Middle frontal gyrus (tissue), 1 donor: ENCODE results near the gene MMP17.

Experiments used
- DNase-seq: peaks from one replicate; pipeline ENCODE4 v3.0.0-alpha.2; 2015; ENCODE audit warnings: low spot score; ENCODE audit errors: extremely low spot score

Gene MMP17

DNA sequence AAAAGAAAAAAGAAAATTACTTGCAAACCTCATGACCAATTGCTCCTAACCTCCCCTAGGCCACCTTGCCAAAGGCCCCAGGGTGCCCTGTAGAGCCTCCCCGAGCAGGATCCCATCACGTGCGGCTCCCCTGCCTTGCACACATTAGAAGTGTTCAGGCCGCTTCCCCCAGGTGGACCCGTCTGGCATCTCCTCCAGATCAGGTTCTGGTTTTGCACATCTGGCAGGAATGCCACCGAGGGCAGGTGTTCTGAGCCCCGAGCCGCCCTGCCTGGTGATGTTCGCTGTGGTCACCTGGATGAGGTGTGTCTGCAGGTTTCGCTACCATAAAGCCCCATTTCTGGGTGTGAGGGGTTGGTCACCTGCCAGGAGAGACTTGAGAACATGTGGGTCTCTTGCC, 19.3 kb downstream of the MMP17 start:
- DNase-seq, result no peak

DNA sequence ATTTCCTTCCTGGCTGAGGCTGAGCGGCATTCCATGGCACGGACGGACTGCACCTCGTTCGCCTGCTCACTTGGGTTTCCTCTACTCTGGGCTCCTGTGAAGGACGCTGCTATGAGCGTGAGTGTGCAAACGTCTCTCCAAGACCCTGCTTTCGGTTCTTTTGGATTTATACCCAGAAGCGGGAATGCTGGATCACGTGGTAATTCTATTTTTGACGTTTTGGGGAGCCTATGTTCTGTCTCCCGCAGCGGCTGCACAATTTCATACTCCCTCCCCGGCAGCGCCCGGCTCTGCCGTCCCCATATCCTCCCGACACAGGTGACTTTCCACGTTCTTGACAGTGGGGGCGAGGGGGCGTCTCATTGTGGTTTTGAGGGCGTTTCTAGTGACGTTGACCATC, 20.6 kb downstream of the MMP17 start:
- DNase-seq, result no peak

DNA sequence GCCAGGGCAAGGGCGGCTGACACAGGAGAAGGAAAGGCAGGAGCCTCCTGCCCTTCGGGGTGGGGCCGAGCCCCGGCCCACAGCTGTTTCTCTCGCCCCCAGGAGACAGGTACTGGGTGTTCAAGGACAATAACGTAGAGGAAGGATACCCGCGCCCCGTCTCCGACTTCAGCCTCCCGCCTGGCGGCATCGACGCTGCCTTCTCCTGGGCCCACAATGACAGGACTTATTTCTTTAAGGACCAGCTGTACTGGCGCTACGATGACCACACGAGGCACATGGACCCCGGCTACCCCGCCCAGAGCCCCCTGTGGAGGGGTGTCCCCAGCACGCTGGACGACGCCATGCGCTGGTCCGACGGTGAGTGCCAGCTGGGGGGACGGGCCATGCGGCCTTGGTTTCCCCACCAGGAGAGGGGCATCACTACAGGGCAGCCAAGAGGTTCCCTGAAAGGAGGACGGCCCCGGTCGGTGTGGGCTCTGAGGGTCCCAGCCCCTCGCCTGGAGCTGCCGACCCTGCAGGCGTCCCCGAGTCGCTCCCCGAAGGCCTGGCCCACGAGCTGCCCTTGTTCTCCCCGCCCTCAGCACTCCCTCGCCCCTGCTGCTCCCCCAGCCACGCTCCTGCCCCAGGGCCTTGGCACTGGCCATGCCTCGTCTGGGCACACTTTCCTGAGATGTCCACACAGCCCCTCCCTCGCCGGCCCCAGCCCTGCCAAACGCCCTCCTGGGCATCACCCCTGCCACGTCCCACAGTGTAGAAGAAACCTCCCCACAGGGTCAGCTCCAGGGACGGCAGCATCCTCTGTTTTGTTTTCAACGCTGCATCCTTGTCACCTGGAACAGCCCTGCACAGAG, 21.7 kb downstream of the MMP17 start:
- no peak for DNase-seq

GRCh38 chr12:131850856-131851559, 22.8 kb downstream of the MMP17 start:
- DNase-seq, result no peak

DNA sequence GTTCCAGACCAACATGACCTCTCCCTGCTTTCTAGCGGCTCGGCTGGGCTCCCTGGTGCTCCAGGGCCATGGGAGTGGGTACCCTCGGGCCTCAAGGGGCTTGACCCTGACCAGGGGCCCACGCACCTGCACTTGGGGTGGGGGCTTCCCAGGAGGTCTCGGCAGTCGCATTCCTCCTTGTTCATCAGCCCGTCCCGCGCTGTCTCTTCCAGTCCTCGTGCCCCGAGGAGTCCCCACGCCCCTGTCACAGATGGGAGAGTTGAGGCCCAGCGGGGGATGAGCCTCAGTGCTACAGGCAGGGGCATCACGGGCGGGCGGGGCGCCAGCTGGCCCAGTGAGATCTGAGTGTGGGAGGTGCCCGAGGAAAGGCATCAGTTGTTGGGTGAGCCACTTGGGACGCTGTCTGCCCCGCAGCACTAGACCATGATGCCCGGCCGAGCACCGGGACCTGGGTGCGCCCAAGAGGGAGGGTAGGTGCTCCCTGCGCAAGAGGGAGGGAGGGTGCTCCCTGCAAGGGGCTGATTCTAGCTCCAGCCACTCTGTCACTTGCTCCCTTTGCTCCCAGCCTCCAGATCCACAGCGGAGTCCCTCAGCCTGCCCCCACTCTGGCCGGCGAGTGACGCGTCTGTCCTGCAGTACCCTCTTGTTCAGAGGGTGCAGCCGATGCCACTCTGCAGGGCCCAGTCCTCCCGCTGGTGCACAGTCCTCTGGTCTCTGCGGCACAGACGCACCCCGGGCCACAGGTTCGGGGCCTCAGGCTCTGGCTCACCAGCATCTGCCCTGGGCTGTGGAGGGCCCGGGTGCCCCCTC, 23.8 kb downstream of the MMP17 start:
- no peak for DNase-seq

GRCh38 chr12:131852551-131853299, 24.5 kb downstream of the MMP17 start:
- no peak for DNase-seq

- no peak for DNase-seq
Observed at GRCh38 chr12:131853832-131854797, 25.9 kb downstream of the MMP17 start.

- no peak for DNase-seq
Observed at GRCh38 chr12:131854861-131855476, 26.8 kb downstream of the MMP17 start.

DNA sequence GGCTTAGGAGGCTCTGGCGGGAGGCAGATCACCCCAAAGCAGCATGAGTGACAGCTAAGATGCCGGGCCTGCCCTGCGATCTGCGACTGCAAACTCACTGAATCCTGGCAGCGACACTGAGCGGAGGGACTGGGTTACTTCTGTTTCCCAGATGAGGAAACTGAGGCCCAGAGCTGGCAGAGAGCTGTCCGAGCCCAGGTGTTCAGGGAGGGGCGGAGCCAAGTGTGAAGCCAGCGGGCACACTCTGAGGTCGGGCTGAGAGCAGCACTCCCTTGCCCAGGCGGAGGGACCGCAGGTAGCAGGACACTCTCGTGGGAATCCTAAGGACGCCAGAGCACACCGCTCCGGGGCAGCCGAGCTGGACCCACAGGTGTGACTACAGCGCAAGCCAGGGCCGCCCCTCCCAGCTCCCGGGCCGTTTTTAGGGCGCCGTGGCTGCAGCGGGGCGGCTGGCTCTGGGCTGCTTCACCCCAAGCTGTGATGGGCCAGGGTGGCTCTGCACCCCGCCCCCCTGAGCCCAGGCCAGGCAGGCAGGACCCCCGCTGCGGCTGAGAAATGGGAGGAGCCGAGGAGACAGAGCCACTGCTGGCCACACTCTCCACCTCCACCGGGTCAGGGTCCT, 27.4 kb downstream of the MMP17 start:
- no peak for DNase-seq

DNA sequence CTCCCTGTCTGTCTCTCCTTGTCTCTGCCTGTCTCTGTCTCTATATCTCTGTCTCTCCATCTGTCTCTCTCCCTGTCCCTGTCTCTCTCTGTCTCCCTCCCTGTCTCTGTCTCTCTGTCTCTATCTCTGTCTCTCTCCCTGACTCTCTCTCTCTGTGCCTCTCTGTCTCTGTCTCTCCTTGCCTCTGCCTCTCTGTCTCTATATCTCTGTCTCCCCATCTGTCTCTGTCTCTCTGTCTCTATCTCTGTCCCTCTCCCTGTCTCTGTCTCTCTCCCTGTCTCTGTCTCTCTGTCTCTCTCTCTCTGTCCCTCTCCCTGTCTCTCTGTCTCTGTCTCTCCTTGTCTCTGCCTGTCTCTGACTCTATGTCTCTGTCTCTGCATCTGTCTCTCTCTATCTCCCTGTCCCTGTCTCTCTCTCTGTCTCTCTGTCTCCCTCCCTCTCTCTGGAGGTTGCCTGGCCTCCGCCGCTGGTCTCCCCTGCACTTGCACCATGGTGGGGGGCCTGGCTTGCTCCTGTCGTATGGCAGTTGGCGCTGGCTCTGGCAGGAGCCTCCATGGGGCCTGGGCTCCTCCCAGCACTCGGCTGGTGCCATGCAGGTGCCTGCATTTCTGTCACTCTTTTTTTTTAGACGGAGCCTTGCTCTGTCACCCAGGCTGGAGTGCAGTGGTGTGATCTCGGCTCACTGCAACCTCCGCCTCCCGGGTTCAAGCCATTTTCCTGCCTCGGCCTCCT, 28.3 kb downstream of the MMP17 start:
- no peak for DNase-seq

DNA sequence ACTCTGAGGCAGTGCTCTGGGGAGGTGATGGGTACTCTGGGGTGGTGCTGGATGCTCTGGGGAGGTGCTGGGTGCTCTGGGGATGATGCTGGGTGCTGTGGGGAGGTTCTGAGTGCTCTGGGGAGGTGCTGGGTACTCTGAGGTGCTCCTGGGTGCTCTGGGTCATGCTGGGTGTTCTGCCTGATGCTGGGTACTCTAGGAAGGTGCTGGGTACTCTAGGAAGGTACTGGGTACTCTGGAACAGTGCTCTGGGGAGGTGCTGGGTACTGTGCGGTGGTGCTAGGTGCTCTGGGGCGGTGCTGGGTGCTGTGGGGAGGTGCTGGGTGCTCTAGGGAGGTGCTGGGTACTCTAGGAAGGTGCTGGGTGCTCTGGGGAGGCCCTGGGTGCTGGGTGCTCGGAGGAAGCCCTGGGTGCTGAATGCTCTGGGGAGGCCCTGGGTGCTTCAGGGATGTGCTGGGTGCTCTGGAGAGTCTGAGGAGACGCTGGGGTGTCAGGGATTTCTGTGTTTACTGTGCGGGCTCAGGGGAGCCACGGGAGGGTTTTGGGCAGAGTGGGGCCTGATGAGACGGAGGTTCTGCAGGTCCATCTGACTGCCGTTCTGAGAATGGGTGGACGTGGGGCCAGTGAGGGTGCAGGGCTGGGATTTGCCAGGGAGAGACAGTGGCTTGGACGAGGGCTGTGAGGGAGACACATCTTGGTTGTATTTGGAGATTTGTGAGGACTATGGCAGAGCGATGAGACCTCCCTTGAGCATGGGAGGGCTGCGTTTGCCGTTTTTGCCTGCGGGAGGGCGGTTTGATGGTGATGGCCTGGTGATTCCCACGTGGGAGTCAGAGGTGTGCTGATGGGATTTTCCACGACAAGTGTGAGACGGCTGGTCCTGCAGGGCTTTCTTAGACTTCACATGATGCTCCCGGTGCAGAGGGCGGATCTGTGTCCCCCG, 30.0 kb downstream of the MMP17 start:
- no peak for DNase-seq

DNA sequence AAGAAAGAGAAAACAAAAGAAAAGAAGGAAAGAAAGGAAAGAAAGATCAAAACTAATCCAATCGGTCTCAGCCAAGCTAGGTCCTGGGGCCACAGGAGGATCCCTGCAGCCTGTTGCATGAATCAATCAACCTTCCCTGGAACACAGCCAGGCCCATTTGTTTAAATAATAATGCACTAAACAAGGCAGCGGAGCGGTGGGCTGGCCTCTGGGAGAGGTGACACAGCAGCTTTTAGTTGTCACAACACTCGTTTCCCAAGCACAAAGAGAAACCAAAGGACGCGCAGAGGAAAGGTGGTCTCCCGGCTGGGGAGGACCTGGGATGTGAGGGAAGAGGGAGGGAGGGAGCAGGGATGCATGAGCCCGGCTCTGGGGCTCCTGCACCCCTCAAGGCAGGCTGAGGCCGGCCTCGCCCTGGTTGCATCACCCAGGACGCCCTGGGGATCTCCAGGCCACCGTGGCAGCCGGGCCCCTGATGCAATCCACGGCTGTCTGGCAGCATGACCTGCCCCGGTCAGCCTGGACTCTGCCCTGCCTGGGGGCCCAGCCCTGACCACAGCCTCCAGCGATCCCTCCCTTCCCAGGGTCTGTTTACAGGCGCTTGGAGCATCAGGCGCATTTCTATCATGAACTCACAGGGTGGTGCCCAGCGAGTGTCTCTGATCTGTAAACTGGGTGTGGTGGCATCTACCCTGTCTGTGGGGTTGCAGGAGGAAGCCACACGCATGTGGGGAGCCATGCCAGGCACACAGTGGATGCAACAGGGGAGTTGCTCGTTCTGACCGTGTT, 32.5 kb downstream of the MMP17 start:
- no peak for DNase-seq

DNA sequence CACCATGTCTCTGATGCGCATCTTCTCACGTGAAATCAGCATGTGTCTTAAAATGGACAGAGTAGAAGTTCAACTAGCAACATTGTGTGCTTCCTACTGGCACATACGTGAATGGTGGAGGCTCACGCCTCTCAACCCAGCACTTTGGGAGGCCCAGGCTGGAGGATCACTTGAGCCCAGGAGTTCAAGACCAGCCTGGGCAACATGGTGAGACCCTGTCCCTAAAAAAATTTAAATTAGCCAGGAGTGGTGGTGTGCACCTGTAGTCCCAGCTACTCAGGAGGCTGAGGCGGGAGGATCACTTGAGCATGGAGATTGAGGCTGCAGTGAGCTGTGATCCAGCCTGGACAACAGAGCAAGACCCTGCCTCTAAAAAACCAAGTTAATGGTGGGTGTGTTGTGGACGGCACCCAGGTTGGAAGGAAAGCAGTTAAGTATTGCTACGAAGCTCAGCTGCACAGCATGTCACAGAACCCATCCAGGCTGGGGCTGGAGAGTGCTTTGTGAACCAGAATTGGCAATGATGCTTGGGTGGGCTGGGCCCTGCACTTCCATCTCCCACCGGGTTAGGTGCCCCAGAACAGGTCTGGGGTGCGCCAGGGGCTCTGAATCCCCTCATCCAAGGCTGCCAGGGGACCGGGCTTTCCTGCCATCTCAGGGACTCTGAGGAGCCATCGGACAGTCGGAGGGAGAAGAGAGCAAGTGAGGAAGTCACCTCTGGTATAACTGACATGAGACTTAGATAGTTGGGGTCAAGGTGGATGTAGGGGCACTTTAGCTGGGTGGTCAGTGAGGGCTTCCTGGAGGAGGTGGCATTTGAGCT, 33.3 kb downstream of the MMP17 start:
- DNase-seq, result no peak

DNA sequence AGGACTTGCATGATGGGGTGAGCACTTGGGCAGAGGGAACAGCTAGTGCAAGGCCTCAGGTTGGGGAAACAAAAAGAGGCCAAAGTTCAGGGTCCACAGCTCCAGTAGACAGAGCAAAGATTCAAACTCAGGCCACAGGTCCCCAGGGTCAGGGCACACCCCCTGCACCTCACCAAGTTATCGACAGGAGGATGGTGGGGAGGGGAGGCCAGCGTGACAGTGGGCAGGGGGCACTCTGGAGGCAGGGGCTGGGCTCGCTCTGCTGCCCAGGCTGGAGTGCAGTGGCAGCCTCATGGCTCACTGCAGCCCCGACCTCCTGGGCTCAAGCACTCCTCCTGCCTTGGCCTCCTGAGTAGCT, 33.9 kb downstream of the MMP17 start:
- DNase-seq, result no peak

DNA sequence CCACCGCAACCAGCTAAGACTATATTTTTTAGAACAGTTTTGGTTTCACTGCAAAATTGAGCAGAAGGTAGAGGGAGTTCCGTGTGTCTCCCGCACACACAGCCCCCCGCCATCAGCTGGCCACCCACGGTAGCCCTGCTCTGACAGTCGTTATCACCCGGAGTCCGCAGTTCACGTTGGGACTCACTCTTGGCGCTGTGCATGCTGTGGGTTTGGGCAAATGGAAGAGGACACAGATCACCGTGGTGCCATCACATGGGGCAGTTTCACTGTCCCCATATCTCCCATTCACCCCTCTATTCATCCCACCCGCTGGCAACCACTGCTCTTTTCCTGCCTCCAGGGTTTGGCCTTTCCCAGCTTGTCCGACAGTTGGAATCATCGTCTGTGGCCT, 34.4 kb downstream of the MMP17 start:
- no peak for DNase-seq
